Upper lobe of left lung (tissue), 6 donors: ENCODE results near the gene MAGEF1. TPM values are rescaled to one million over a fixed set of nuclear protein-coding genes. Genes with fewer than 3 reads are reported as not detected.

ENCODE experiments used
- ATAC-seq, 2 donors: fragments of 200-7000 bp; cut with Tn5 transposase; one replicate each; pipeline ENCODE4 v1.9.1; 2022; ENCODE audit warnings: mild to moderate bottlenecking in 2 of 2, moderate library complexity in 2 of 2; ENCODE audit not compliant: low FRiP score in 2 of 2
- DNase-seq, 2 donors: peaks; one replicate each; pipeline ENCODE4 v3.0.0-alpha.2; 2019 to 2020
- H3K27ac ChIP-seq, 4 donors: fragments of 200-600 bp; sonication (generic); one replicate each; pipeline ENCODE4 v1.5.1; 2016 to 2019
- H3K27me3 ChIP-seq, 4 donors: fragments of 200-600 bp; sonication (generic); one replicate each; pipeline ENCODE4 v1.5.1; 2017 to 2019
- H3K36me3 ChIP-seq, 4 donors: fragments of 200-600 bp; sonication (generic); one replicate each; pipeline ENCODE4 v1.5.1; 2016 to 2019
- H3K4me1 ChIP-seq, 4 donors: fragments of 200-600 bp; sonication (generic); one replicate each; pipeline ENCODE4 v1.5.1; 2018 to 2019
- H3K4me3 ChIP-seq, 4 donors: fragments of 200-600 bp; sonication (generic); one replicate each; pipeline ENCODE4 v1.5.1; 2017 to 2019; ENCODE audit warnings: mild to moderate bottlenecking in 2 of 4, moderate library complexity in 1 of 4
- H3K9me3 ChIP-seq, 4 donors: fragments of 200-600 bp; sonication (generic); one replicate each; pipeline ENCODE4 v1.5.1; 2018 to 2019
- CTCF ChIP-seq, 6 experiments: fragments of 450-650 bp in 4 of 6; fragments of 200-600 bp in 2 of 6; sonication (generic) in 2 of 6; IDR thresholded peaks; one replicate each; pipeline ENCODE4 v1.5.1; 2016 to 2019; ENCODE audit warnings: antibody characterized with exemption in 6 of 6
- EP300 ChIP-seq, 4 donors: sonication (generic); formaldehyde crosslinking; IDR thresholded peaks; one replicate each; pipeline ENCODE4 v1.5.1; 2017; ENCODE audit warnings: antibody characterized with exemption in 4 of 4, control low read depth in 2 of 4
- POLR2A ChIP-seq, 4 donors: fragments of 450-650 bp; IDR thresholded peaks; one replicate each; pipeline ENCODE4 v1.5.1; 2016 to 2017; ENCODE audit warnings: antibody characterized with exemption in 4 of 4, mild to moderate bottlenecking in 2 of 4
- POLR2AphosphoS5 ChIP-seq, 2 donors: sonication (generic); formaldehyde crosslinking; IDR thresholded peaks; one replicate each; pipeline ENCODE4 v1.5.1; 2017; ENCODE audit warnings: antibody characterized with exemption in 2 of 2
- WGBS, 2 donors: methylation state at CpG; one replicate each; pipeline ENCODE4 v1.1.5; 2017 to 2018; 5-methylcytosine and 5-hydroxymethylcytosine counted together
- total RNA-seq, 6 donors: library from RNA; depleted of rRNA in 4 of 6; stranded (reverse); fragments of >200 nt in 4 of 6; gene quantifications; one replicate each; pipeline versions ENCODE4 v1.1.0 to v1.2.1, GENCODE V29; 2016 to 2021
- donor health status: DM: no; HTN: no; CAD: no; lungs with moderate emphysema.
- donor health status: DM: no; HTN: yes; CAD: no; lungs with severe emphysema.

Gene MAGEF1
- total RNA-seq, 6 donors from 2014 or later: 13.6 to 52.4 (median 35.7) TPM

- H3K9me3 ChIP-seq: no peaks in the 10 kb centered on the region
- DNase-seq (no peak), ATAC-seq (no peak)
- H3K4me1 ChIP-seq: no peaks in the 10 kb centered on the region
- no peaks in the 10 kb centered on the region for H3K36me3 ChIP-seq
- TF ChIP-seq EP300 (IDR thresholded peaks at IDR 0.05) (no peak), CTCF (IDR thresholded peaks at IDR 0.05) (no peak), POLR2A (IDR thresholded peaks at IDR 0.05) (no peak), POLR2AphosphoS5 (IDR thresholded peaks at IDR 0.05) (no peak)
- H3K4me3 ChIP-seq: no peak overlapping the region
- 65 to 77% methylated on average over 6 of the region's 6 CpGs for WGBS, 2 donors
- H3K27ac ChIP-seq: no peak overlapping the region
- no peaks in the 10 kb centered on the region for H3K27me3 ChIP-seq
Measured at GRCh38 chr3:184660931-184661330, 50.9 kb downstream of the MAGEF1 start.

Other genes starting within 250 kb of the MAGEF1 start
- 1 to 10 TPM; 3.1 to 10.0 (median 7.2) TPM for gene EPHB3, start 150.3 kb downstream of the MAGEF1 start, total RNA-seq
- gene VPS8, start 100.1 kb upstream of the MAGEF1 start, total RNA-seq: 100 to 1,000 TPM in 2 of 6 donors, 10 to 100 TPM in 4; 50.9 to 147 (median 61.5) TPM